GM12892 (cell line): ENCODE measurements around the gene C20orf173.

Source experiments
- POLR2A ChIP-seq: IDR thresholded peaks from 2 replicates; pipeline ENCODE4 v1.6.1; 2011; ENCODE audit warnings: low read depth, low read length, control low read depth
- POLR2AphosphoS5 ChIP-seq: IDR thresholded peaks from 2 replicates; pipeline ENCODE4 v1.6.1; 2011; ENCODE audit warnings: low read depth, low read length, control low read depth
- TAF1 ChIP-seq: IDR thresholded peaks from 2 replicates; pipeline ENCODE4 v1.6.1; 2011; ENCODE audit warnings: low read depth, mild to moderate bottlenecking, control low read depth, low read length, borderline replicate concordance

DNA sequence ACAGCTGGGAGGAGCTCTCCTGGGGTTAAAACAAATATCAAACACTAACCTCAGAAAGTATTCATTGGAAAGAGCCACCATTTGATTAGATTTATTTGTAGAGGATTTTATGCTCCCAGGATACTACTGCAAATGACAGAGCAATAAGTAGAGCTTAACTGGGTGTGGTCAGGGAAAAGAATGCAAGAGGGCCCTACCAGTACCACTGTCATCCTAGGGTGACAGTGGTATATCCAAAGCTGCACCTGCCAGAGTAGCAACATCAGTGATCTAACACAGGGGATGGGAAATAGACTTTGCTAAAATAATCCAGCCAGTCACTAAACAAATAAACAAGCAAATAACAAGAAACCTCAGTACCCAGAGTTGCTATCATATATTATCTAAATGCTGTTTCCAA lies 42.1 kb upstream of the C20orf173 start:
- TF ChIP-seq POLR2A, result no peak
- no peak for TF ChIP-seq POLR2AphosphoS5
- TF ChIP-seq TAF1, result no peak
